HCT116 (cell line): ENCODE results near the gene EEF1G. TPM values are rescaled to one million over a fixed set of nuclear protein-coding genes. Genes with fewer than 3 reads are reported as not detected.
A peak's percentile ranks its signal among the peaks of the same experiment; 100 is the strongest.

ENCODE experiments used
- ATAC-seq: fragments of 200-7000 bp; cut with Tn5 transposase; 2 replicates; pipeline ENCODE4 v1.9.1; 2020; ENCODE audit warnings: mild to moderate bottlenecking, moderate library complexity
- BruUV-seq: library from RNA; stranded (reverse); fragments of 400-500 nt; replicated peaks from 2 replicates; lab custom pipeline; 2021; lab: Mats Ljungman, UMichigan
- CTCF ChIA-PET: fragments of 300-600 bp; sonication (Branson Sonifier 250); formaldehyde crosslinking; loops from one replicate; lab custom pipeline; 2021; ENCODE audit warnings: antibody characterized with exemption; lab: Charles Lee
- POLR2A ChIA-PET: fragments of 300-600, 350-600 bp; sonication (Branson Sonifier 250); formaldehyde crosslinking; loops from one replicate; lab custom pipeline; 2021; ENCODE audit warnings: antibody characterized with exemption; lab: Charles Lee
- RAD21 ChIA-PET, 2 experiments: fragments of 300-600 bp; sonication (Branson Sonifier 250); formaldehyde crosslinking; loops; one replicate each; lab custom pipeline; 2023; ENCODE audit warnings: low total read pairs in 2 of 2; ENCODE audit not compliant: uncharacterized antibody in 2 of 2, unreplicated experiment in 2 of 2, low non-redundant PET in 1 of 2; lab: Charles Lee
- DNase-seq: peaks from one replicate; pipeline ENCODE4 v3.0.0-alpha.2; 2010; ENCODE audit warnings: low read depth, low spot score
- H2AFZ ChIP-seq: fragments of 200-600 bp; shearing (Covaris generic), sonication (generic); 2 replicates; pipeline ENCODE4 v1.6.1; 2017; ENCODE audit warnings: low read depth, mixed run types, mixed read lengths, antibody characterized with exemption, low read length; ENCODE audit not compliant: poor library complexity, severe bottlenecking
- H3K27ac ChIP-seq: 2 replicates; pipeline ENCODE4 v1.5.1; 2012; ENCODE audit warnings: low read depth, low read length
- H3K27me3 ChIP-seq: fragments of 200-600 bp; sonication (generic); 2 replicates; pipeline ENCODE4 v1.6.1; 2016; ENCODE audit warnings: mixed run types, low read length, mixed read lengths; ENCODE audit not compliant: insufficient read depth
- H3K36me3 ChIP-seq, 2 experiments: fragments of 200-500 bp in 1 of 2; fragments of 200-600 bp in 1 of 2; sonication (Bioruptor generic) in 1 of 2; sonication (generic) in 1 of 2; 2 replicates each; pipeline versions ENCODE4 v1.5.1 to v1.6.1; 2014 to 2016; ENCODE audit warnings: low read length in 2 of 2, inconsistent platforms in 1 of 2, mixed read lengths in 1 of 2, mixed run types in 1 of 2; ENCODE audit not compliant: insufficient read depth in 2 of 2, control insufficient read depth in 1 of 2
- H3K4me1 ChIP-seq, 2 experiments: fragments of 200-600 bp in 1 of 2; sonication (generic) in 1 of 2; 2 replicates each; pipeline versions ENCODE4 v1.5.1 to v1.6.1; 2012 to 2017; ENCODE audit warnings: low read length in 2 of 2, inconsistent platforms in 1 of 2, mild to moderate bottlenecking in 1 of 2, mixed read lengths in 1 of 2, mixed run types in 1 of 2, moderate library complexity in 1 of 2; ENCODE audit not compliant: insufficient read depth in 2 of 2, control insufficient read depth in 1 of 2
- H3K4me2 ChIP-seq: fragments of 200-600 bp; sonication (generic); 2 replicates; pipeline ENCODE4 v1.6.1; 2017; ENCODE audit warnings: mixed run types, low read length, mixed read lengths
- H3K4me3 ChIP-seq, 2 experiments: fragments of 200-600 bp in 1 of 2; sonication (generic) in 1 of 2; replicated peaks in 1 of 2; 2 replicates each; pipeline ENCODE4 v1.5.1; 2011 to 2016; ENCODE audit warnings: low read length in 2 of 2, control low read depth in 1 of 2, low read depth in 1 of 2, mild to moderate bottlenecking in 1 of 2, mixed read lengths in 1 of 2, mixed run types in 1 of 2
- H3K79me2 ChIP-seq: fragments of 200-600 bp; sonication (generic); 2 replicates; pipeline ENCODE4 v1.6.1; 2017; ENCODE audit warnings: mild to moderate bottlenecking, mixed run types, low read length, moderate library complexity, mixed read lengths; ENCODE audit not compliant: insufficient read depth
- H3K9ac ChIP-seq: fragments of 200-600 bp; sonication (generic); 2 replicates; pipeline ENCODE4 v1.6.1; 2016; ENCODE audit warnings: low read length, mixed read lengths
- H3K9me2 ChIP-seq: fragments of 200-600 bp; sonication (generic), shearing (Covaris generic); 2 replicates; pipeline ENCODE4 v1.6.1; 2017; ENCODE audit warnings: mixed run types, mild to moderate bottlenecking, moderate library complexity; ENCODE audit not compliant: insufficient read depth
- H3K9me3 ChIP-seq, 2 experiments: fragments of 200-500 bp in 1 of 2; fragments of 200-600 bp in 1 of 2; sonication (Bioruptor generic) in 1 of 2; sonication (generic) in 1 of 2; 2 replicates each; pipeline ENCODE4 v1.6.1; 2014 to 2017; ENCODE audit warnings: low read length in 2 of 2, mixed read lengths in 2 of 2, inconsistent platforms in 1 of 2, low read depth in 1 of 2, mild to moderate bottlenecking in 1 of 2, mixed run types in 1 of 2, moderate library complexity in 1 of 2; ENCODE audit not compliant: control insufficient read depth in 1 of 2, insufficient read depth in 1 of 2
- H4K20me1 ChIP-seq: fragments of 200-600 bp; sonication (generic), shearing (Covaris generic); 2 replicates; pipeline ENCODE4 v1.6.1; 2017; ENCODE audit warnings: mixed run types, mild to moderate bottlenecking, moderate library complexity; ENCODE audit not compliant: insufficient read depth
- ATF3 ChIP-seq: IDR thresholded peaks from 2 replicates; pipeline ENCODE4 v1.6.1; 2012
- CEBPB ChIP-seq: IDR thresholded peaks from 2 replicates; pipeline ENCODE4 v1.6.1; 2012; ENCODE audit warnings: low read depth
- EGR1 ChIP-seq: IDR thresholded peaks from 2 replicates; pipeline ENCODE4 v1.6.1; 2012; ENCODE audit warnings: low read depth
- ELF1 ChIP-seq: IDR thresholded peaks from 2 replicates; pipeline ENCODE4 v1.6.1; 2012; ENCODE audit warnings: low read depth, borderline replicate concordance
- EZH2 ChIP-seq: fragments of 200-600 bp; sonication (generic); IDR thresholded peaks from 2 replicates; pipeline ENCODE4 v1.6.1; 2017; ENCODE audit warnings: antibody characterized with exemption, mixed run types
- POLR2A ChIP-seq: IDR thresholded peaks from 2 replicates; pipeline ENCODE4 v1.7.0; 2011; ENCODE audit warnings: borderline replicate concordance; ENCODE audit not compliant: insufficient read depth, insufficient read length; ENCODE audit errors: extremely low read depth
- POLR2AphosphoS5 ChIP-seq: IDR thresholded peaks from 2 replicates; pipeline ENCODE4 v1.6.1; 2011; ENCODE audit warnings: mild to moderate bottlenecking, low read depth, low read length, moderate library complexity
- RAD21 ChIP-seq: IDR thresholded peaks from 2 replicates; pipeline ENCODE4 v1.6.1; 2012; ENCODE audit warnings: low read depth, mild to moderate bottlenecking
- SIN3A ChIP-seq: IDR thresholded peaks from 2 replicates; pipeline ENCODE4 v1.6.1; 2012; ENCODE audit warnings: low read depth
- SRF ChIP-seq: IDR thresholded peaks from 2 replicates; pipeline ENCODE4 v1.6.1; 2012; ENCODE audit warnings: low read depth
- TCF7L2 ChIP-seq: IDR thresholded peaks from 2 replicates; pipeline ENCODE4 v1.7.0; 2011; ENCODE audit warnings: borderline replicate concordance, inconsistent platforms; ENCODE audit not compliant: insufficient read depth, insufficient read length; ENCODE audit errors: extremely low read depth
- YY1 ChIP-seq: IDR thresholded peaks from 2 replicates; pipeline ENCODE4 v1.6.1; 2011; ENCODE audit warnings: low read length, low read depth, moderate library complexity, mild to moderate bottlenecking; ENCODE audit not compliant: insufficient replicate concordance; ENCODE audit errors: extremely low read depth
- intact Hi-C: fragments of 100-400 bp; cut with micrococcal nuclease; formaldehyde crosslinking; loops from 2 replicates; pipeline ENCODE4 v1.10.0; 2022
- total RNA-seq: library from RNA; stranded (reverse); gene quantifications from one replicate; pipeline ENCODE4 v1.2.1, GENCODE V29; 2021; ENCODE audit not compliant: unreplicated experiment
- TF ChIP-seq, protein P1 (sequence below): IDR thresholded peaks from 2 replicates; pipeline ENCODE4 v1.6.1; 2011; ENCODE audit warnings: mild to moderate bottlenecking, low read length, moderate library complexity; ENCODE audit not compliant: insufficient replicate concordance; ENCODE audit errors: extremely low read depth
- TF ChIP-seq, protein P2 (sequence below): IDR thresholded peaks from 2 replicates; pipeline ENCODE4 v1.6.1; 2012; ENCODE audit warnings: low read depth
- TF ChIP-seq, protein P3 (sequence below), 3 experiments: fragments of 200-600 bp in 1 of 3; sonication (generic) in 1 of 3; IDR thresholded peaks in 2 of 3; conservative IDR thresholded peaks in 1 of 3; 2 replicates each; pipeline ENCODE4 v1.5.1; 2012 to 2017; ENCODE audit warnings: low read depth in 2 of 3, low read length in 2 of 3, antibody characterized with exemption in 1 of 3, borderline replicate concordance in 1 of 3, control low read depth in 1 of 3, mild to moderate bottlenecking in 1 of 3, mixed read lengths in 1 of 3, mixed run types in 1 of 3, moderate library complexity in 1 of 3; ENCODE audit not compliant: insufficient read depth in 1 of 3
- TF ChIP-seq, protein P4 (sequence below): IDR thresholded peaks from 2 replicates; pipeline ENCODE4 v1.6.1; 2012

EEF1G gene
- total RNA-seq, 1 experiment from 2014 or later: 1,901 TPM

- intact Hi-C loops: no loop called here
- H3K4me3 ChIP-seq: peak within 1 kb of the TSS; percentile 96 to 98
- H3K27me3 ChIP-seq: no peaks in the 10 kb centered on the region
- peaks cover 12 to 20% of the 10 kb centered on the region in 2 experiments for H3K4me1 ChIP-seq
- no peaks in the 10 kb centered on the region for H3K9me2 ChIP-seq
- POLR2A ChIA-PET: interaction anchor here (0.8 to 3.0 kb wide), 13 partner anchors 9 to 219 kb away, joined by 3 to 19 read pairs (median 4); partner anchors contain the start of genes C11orf98, CSKMT, EML3 and GANAB
- CTCF ChIA-PET: interaction anchor here (1.0 to 3.0 kb wide), 5 partner anchors 10 to 227 kb away, joined by 4 to 16 read pairs (median 8); partner anchors contain the start of genes EML3, MTA2, ROM1 and TUT1
- H3K9ac ChIP-seq: peak within 1 kb of the TSS; percentile 94
- H3K36me3 ChIP-seq: peaks cover 14 to 18% of the 10 kb centered on the region in 2 experiments; a peak in 3 of 4 replicates
- H4K20me1 ChIP-seq: no peaks in the 10 kb centered on the region
- peak; percentile 96 for ATAC-seq
- no peak within 1 kb of the TSS for H2AFZ ChIP-seq
- peak within 1 kb of the TSS; percentile 87 for H3K4me2 ChIP-seq
- H3K9me3 ChIP-seq: no peaks in the 10 kb centered on the region
- DNase-seq: peak; percentile 99
- RAD21 ChIA-PET: interaction anchor here (0.6 to 1.1 kb wide), 2 partner anchors 20 to 200 kb away, joined by 3 to 5 read pairs; partner anchors contain the start of gene MTA2 (in 1 of the 2)
- peaks cover 15% of the 10 kb centered on the region for H3K79me2 ChIP-seq
- BruUV-seq: no TSS peak
- peak within 1 kb of the TSS; percentile 75 for H3K27ac ChIP-seq
- peak; percentile 99 for TF ChIP-seq SIN3A
- TF ChIP-seq, protein P1, sequence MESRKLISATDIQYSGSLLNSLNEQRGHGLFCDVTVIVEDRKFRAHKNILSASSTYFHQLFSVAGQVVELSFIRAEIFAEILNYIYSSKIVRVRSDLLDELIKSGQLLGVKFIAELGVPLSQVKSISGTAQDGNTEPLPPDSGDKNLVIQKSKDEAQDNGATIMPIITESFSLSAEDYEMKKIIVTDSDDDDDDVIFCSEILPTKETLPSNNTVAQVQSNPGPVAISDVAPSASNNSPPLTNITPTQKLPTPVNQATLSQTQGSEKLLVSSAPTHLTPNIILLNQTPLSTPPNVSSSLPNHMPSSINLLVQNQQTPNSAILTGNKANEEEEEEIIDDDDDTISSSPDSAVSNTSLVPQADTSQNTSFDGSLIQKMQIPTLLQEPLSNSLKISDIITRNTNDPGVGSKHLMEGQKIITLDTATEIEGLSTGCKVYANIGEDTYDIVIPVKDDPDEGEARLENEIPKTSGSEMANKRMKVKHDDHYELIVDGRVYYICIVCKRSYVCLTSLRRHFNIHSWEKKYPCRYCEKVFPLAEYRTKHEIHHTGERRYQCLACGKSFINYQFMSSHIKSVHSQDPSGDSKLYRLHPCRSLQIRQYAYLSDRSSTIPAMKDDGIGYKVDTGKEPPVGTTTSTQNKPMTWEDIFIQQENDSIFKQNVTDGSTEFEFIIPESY: peak; percentile 58
- TF ChIP-seq ELF1: peak; percentile 88; the same call in 1 of the 2 replicates
- peak; percentile 61 for TF ChIP-seq YY1
- TF ChIP-seq SRF: no peak
- TF ChIP-seq POLR2AphosphoS5: peak; percentile 92
- peak; percentile 61 for TF ChIP-seq TCF7L2
- no peak; the same call in 1 of the 2 replicates for TF ChIP-seq CEBPB
- no peak for TF ChIP-seq ATF3
- TF ChIP-seq RAD21: no peak
- TF ChIP-seq EZH2: no peak
- peak; percentile 71 for TF ChIP-seq EGR1
- TF ChIP-seq, protein P2, sequence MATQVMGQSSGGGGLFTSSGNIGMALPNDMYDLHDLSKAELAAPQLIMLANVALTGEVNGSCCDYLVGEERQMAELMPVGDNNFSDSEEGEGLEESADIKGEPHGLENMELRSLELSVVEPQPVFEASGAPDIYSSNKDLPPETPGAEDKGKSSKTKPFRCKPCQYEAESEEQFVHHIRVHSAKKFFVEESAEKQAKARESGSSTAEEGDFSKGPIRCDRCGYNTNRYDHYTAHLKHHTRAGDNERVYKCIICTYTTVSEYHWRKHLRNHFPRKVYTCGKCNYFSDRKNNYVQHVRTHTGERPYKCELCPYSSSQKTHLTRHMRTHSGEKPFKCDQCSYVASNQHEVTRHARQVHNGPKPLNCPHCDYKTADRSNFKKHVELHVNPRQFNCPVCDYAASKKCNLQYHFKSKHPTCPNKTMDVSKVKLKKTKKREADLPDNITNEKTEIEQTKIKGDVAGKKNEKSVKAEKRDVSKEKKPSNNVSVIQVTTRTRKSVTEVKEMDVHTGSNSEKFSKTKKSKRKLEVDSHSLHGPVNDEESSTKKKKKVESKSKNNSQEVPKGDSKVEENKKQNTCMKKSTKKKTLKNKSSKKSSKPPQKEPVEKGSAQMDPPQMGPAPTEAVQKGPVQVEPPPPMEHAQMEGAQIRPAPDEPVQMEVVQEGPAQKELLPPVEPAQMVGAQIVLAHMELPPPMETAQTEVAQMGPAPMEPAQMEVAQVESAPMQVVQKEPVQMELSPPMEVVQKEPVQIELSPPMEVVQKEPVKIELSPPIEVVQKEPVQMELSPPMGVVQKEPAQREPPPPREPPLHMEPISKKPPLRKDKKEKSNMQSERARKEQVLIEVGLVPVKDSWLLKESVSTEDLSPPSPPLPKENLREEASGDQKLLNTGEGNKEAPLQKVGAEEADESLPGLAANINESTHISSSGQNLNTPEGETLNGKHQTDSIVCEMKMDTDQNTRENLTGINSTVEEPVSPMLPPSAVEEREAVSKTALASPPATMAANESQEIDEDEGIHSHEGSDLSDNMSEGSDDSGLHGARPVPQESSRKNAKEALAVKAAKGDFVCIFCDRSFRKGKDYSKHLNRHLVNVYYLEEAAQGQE: no peak
- TF ChIP-seq, protein P3, sequence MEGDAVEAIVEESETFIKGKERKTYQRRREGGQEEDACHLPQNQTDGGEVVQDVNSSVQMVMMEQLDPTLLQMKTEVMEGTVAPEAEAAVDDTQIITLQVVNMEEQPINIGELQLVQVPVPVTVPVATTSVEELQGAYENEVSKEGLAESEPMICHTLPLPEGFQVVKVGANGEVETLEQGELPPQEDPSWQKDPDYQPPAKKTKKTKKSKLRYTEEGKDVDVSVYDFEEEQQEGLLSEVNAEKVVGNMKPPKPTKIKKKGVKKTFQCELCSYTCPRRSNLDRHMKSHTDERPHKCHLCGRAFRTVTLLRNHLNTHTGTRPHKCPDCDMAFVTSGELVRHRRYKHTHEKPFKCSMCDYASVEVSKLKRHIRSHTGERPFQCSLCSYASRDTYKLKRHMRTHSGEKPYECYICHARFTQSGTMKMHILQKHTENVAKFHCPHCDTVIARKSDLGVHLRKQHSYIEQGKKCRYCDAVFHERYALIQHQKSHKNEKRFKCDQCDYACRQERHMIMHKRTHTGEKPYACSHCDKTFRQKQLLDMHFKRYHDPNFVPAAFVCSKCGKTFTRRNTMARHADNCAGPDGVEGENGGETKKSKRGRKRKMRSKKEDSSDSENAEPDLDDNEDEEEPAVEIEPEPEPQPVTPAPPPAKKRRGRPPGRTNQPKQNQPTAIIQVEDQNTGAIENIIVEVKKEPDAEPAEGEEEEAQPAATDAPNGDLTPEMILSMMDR (IDR thresholded peaks at IDR 0.05 in 2 of 3, conservative IDR thresholded peaks at IDR 0.05 in 1 of 3; ENCODE audit: borderline replicate concordance in 1 of 3, insufficient read depth in 1 of 3, low read depth in 2 of 3, low read length in 2 of 3): no peak
- TF ChIP-seq, protein P4, sequence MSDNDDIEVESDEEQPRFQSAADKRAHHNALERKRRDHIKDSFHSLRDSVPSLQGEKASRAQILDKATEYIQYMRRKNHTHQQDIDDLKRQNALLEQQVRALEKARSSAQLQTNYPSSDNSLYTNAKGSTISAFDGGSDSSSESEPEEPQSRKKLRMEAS: peak; percentile 99
- TF ChIP-seq POLR2A: peak; percentile 55
Measured at GRCh38 chr11:62621567-62622470, 48.1 kb upstream of the EEF1G start, which contains the start of gene B3GAT3. TSS of gene B3GAT3 (minus strand) at chr11:62621986. CDS start at chr11:62621947, 39 bp downstream.
